Thoracic aorta (tissue), 2 donors: ENCODE measurements around the gene CBY2. TPM values are rescaled to one million over a fixed set of nuclear protein-coding genes. Genes with fewer than 3 reads are reported as not detected.
"Not testable (repeated sequence)": the region's sequence is repeated elsewhere in the genome, so short reads cannot be mapped to it uniquely, and the experiment has no call there.

Source experiments
- ATAC-seq: fragments of 150-250 bp; one replicate; pipeline ENCODE4 v1.8.0; 2017; ENCODE audit warnings: low read depth; ENCODE audit not compliant: insufficient number of reproducible peaks, low FRiP score
- DNase-seq: peaks from one replicate; pipeline ENCODE4 v3.0.0-alpha.2; 2020; ENCODE audit warnings: low spot score
- H3K27ac ChIP-seq, 2 donors: fragments of 200-600 bp; sonication (generic); 1 replicate in 1 of 2; 2 replicates in 1 of 2; pipeline ENCODE4 v1.5.1; 2016; ENCODE audit warnings: mild to moderate bottlenecking in 2 of 2, moderate library complexity in 2 of 2
- H3K27me3 ChIP-seq: fragments of 200-600 bp; sonication (generic); replicated peaks from 2 replicates; pipeline ENCODE4 v1.6.0; 2016; ENCODE audit warnings: mild to moderate bottlenecking; ENCODE audit not compliant: insufficient read depth
- H3K36me3 ChIP-seq: fragments of 200-600 bp; sonication (generic); one replicate; pipeline ENCODE4 v1.5.1; 2016
- H3K4me1 ChIP-seq, 2 donors: fragments of 200-600 bp; sonication (generic); 1 replicate in 1 of 2; 2 replicates in 1 of 2; pipeline versions ENCODE4 v1.5.1 to v1.6.0; 2016; ENCODE audit warnings: low read depth in 2 of 2, mild to moderate bottlenecking in 1 of 2; ENCODE audit not compliant: control insufficient read depth in 1 of 2
- H3K4me3 ChIP-seq: fragments of 200-600 bp; sonication (generic); 2 replicates; pipeline ENCODE4 v1.5.1; 2016; ENCODE audit warnings: mild to moderate bottlenecking
- H3K9me3 ChIP-seq: fragments of 200-600 bp; sonication (generic); 2 replicates; pipeline ENCODE4 v1.5.1; 2016
- CTCF ChIP-seq: fragments of 200-600 bp; sonication (generic); IDR thresholded peaks from one replicate; pipeline ENCODE4 v1.5.1; 2019; ENCODE audit warnings: antibody characterized with exemption
- total RNA-seq, 2 donors: library from RNA; depleted of rRNA; stranded (reverse); fragments of >200 nt; gene quantifications; one replicate each; pipeline versions ENCODE4 v1.1.0 to v1.2.3, GENCODE V29; 2016

The CBY2 gene
- total RNA-seq, 2 donors from 2014 or later = not detected

- Histone ChIP-seq H3K4me1 (no peaks in the 10 kb centered on the region), H3K4me3 (no peak overlapping the region), H3K9me3 (no peaks in the 10 kb centered on the region), H3K27me3 (no peaks in the 10 kb centered on the region), H3K27ac (no peak overlapping the region), H3K36me3 (no peaks in the 10 kb centered on the region)
- no peak for DNase-seq
- no peak for TF ChIP-seq CTCF
- ATAC-seq = no peak
These were observed 49.8 kb downstream of the CBY2 start for GRCh38 chr13:45751885-45752284.

- Histone ChIP-seq H3K27ac (no peak overlapping the region), H3K27me3 (no peaks in the 10 kb centered on the region), H3K4me3 (no peak overlapping the region), H3K9me3 (no peaks in the 10 kb centered on the region), H3K36me3 (no peaks in the 10 kb centered on the region), H3K4me1 (no peaks in the 10 kb centered on the region)
- ATAC-seq (no peak), DNase-seq (no peak)
- no peak for TF ChIP-seq CTCF
These were observed 50.4 kb downstream of the CBY2 start for GRCh38 chr13:45752510-45752909.

- not testable (repeated sequence) for ATAC-seq, H3K9me3 ChIP-seq, H3K27ac ChIP-seq, H3K4me3 ChIP-seq, H3K27me3 ChIP-seq, H3K4me1 ChIP-seq, H3K36me3 ChIP-seq, DNase-seq
These were observed 54.4 kb downstream of the CBY2 start for GRCh38 chr13:45756498-45756897.

GRCh38 chr13:45757589-45757988, 55.5 kb downstream of the CBY2 start:
- not testable (repeated sequence) for ATAC-seq, H3K4me3 ChIP-seq, H3K4me1 ChIP-seq

GRCh38 chr13:45763419-45763818, 61.3 kb downstream of the CBY2 start:
- H3K36me3 ChIP-seq = no peaks in the 10 kb centered on the region
- H3K9me3 ChIP-seq = no peaks in the 10 kb centered on the region
- no peaks in the 10 kb centered on the region for H3K4me1 ChIP-seq
- H3K27ac ChIP-seq = no peak overlapping the region
- H3K27me3 ChIP-seq = no peaks in the 10 kb centered on the region
- no peak for ATAC-seq
- TF ChIP-seq CTCF = no peak
- DNase-seq = no peak
- no peak overlapping the region for H3K4me3 ChIP-seq

More at GRCh38 chr13:45757589-45757988, 55.5 kb downstream of the CBY2 start:
- not testable (repeated sequence) for DNase-seq, H3K36me3 ChIP-seq, H3K27ac ChIP-seq, H3K27me3 ChIP-seq, H3K9me3 ChIP-seq

Other genes starting within 250 kb of the CBY2 start
- gene COG3, start 237.4 kb upstream of the CBY2 start, total RNA-seq = 10 to 100 TPM; 20.3 to 36.3 TPM
- not detected for gene ERICH6B, start 86.6 kb upstream of the CBY2 start, total RNA-seq
- not detected for gene SIAH3, start 149.4 kb downstream of the CBY2 start, total RNA-seq